GM21529 (cell line): ENCODE results near the gene SEMA4A.
"Not testable (repeated sequence)": the region's sequence is repeated elsewhere in the genome, so short reads cannot be mapped to it uniquely, and the experiment has no call there.

ENCODE experiments used
- ATAC-seq: cut with Tn5 transposase; IDR thresholded peaks from one replicate; pipeline ENCODE4 v1.9.1; 2021; ENCODE audit not compliant: unreplicated experiment

Gene SEMA4A

DNA sequence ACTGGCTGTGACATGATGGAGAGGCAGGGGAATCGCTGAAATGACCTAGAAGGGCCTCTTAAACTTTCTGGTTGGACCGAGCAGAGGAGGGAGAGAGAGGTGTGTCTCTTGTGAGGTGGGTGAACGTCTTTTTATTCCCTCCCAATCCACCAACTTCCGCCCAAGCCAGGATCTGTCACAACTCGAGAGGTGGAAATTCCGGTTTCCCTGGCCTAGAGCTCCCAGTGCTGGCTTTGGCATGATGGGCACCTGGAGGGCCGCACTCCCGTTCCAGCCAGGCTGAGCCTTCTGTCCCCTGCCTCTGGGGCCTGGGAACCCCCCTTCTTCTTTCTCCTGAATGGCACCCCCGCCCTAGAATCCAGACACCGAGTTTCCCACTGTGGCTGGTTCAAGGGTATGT, at the start of gene SEMA4A:
TSS of gene SEMA4A (plus strand) at position 224 of the 400 bp plus-strand sequence. CDS start 994 bp downstream, outside the sequence.
- ATAC-seq, result no peak

DNA sequence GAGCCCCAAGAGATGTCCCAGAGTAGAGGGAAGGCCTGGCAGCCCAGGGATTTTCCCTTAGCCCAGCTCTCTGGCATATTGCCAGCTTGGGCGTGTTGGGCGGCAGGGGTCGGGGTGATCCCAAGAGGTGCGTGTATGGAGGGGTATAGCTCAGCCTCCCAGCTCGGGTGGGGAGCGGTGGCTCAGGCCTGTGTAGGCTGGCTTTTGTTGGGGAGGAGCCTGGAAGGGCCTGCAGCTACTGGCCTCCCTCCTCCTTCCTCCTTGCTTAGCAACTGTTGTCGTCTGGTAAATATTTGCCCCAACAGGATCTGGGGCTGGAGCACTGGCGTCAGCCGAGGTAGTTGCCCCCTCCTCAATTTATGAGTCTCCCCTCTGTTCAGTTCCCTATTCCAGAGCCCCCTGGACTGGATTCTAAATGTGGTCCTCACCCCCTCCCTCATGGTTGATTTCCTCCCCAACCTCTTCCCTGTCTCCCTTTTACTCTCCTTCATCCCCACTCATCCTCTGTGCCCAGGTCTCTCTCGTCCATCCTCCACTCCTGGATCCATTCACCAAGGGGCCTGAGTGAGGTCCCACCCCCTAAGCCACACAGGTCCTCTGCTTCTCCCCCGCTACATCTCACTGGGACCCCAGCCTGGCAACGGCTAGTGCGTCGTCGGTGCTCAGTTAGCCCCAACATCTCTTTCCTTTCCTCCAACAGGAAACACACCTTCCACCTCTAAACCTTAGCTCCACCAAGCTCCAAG, 49.1 kb upstream of the SEMA4A start:
- no peak for ATAC-seq

GRCh38 chr1:156104861-156105832, 48.2 kb upstream of the SEMA4A start:
- ATAC-seq, result no peak

DNA sequence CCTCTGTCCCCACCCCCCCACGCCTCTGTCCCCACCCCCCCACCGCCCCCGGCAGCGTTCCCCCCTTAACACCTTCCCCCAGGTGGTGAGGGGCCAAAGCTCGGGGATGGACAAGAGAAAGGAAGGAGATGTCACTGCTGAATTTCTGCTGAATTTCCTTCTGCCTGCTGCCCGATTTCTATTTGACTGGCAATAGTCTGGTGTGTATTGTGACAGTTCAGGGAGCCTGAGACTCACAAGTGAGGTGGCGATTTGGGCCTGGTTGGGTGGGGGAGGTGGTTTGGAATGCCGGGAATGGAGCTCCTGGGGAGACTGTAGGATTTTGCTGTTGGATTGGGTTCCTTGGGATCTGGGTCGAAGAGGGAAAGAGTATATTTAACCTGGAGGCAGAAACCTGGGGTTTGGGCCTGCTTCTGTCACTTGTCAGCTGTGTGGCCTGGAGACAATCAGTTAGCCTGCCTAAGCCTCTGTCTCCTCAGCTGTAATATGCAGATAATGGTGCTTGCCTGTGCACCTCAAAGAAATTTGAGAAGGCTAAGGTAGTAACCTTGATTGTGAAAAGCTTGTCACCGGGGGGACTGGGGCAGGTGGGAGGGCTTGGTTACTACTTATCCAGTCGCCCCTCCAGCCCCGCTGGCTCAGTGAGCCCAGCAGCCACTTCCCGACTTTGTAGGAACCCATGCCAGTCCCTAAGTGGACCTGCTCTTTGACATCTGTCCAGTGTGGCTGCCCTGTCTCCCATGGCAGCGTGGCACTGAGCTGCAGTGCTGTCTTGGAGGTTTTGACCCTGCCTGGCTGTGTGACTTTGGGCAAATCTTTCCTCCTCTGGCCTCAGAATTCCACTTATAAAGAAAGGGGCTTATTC, 46.5 kb upstream of the SEMA4A start:
- ATAC-seq, result peak; percentile 9

- no peak for ATAC-seq
Measured at GRCh38 chr1:156108057-156108456, 45.3 kb upstream of the SEMA4A start.

DNA sequence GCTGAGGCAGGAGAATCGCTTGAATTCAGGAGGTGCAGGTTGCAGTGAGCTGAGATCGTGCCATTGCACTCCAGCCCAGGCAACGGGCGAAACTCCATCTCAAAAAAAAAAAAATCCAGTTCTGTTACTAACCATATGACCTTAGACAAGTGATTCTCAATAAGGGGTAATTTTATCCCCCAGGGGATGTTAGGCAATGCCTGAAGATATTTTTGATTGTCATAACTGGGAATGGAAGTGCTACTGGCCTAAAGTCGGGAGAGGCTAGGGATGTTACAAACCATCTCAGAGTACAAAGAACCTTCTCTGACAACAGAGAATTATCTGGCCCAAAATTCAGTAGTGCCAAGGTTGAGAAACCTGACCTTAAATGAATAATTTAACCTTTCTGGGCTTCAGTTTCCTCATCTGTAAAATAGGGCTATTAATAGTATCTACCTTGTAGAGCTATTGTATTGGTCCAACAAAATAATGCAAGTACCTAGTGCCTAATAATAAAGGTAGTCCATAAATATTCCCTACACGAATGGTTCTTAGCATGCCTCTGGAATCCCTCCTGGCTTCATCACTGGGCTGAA, 44.6 kb upstream of the SEMA4A start:
- ATAC-seq, result no peak

DNA sequence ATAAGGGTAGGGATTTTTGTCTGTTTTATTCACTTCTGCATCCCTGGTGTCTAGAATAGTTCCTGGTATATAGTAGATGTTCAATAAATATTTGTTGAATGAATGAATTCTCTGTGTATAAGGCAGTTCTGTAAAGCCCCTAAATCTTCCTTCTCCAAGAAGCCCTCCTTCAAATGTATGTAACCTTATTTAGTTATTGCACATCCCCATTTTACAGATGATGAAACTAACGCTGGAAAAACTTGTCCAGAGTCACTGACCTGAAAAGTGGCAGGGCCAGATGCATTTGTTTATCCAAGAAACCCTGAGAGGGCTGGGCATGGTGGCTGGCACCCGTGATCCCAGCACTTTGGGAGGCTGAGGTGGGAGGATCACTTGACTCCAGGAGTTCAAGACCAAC, 43.1 kb upstream of the SEMA4A start:
- no peak for ATAC-seq

GRCh38 chr1:156111355-156111962, 41.9 kb upstream of the SEMA4A start:
- no peak for ATAC-seq

DNA sequence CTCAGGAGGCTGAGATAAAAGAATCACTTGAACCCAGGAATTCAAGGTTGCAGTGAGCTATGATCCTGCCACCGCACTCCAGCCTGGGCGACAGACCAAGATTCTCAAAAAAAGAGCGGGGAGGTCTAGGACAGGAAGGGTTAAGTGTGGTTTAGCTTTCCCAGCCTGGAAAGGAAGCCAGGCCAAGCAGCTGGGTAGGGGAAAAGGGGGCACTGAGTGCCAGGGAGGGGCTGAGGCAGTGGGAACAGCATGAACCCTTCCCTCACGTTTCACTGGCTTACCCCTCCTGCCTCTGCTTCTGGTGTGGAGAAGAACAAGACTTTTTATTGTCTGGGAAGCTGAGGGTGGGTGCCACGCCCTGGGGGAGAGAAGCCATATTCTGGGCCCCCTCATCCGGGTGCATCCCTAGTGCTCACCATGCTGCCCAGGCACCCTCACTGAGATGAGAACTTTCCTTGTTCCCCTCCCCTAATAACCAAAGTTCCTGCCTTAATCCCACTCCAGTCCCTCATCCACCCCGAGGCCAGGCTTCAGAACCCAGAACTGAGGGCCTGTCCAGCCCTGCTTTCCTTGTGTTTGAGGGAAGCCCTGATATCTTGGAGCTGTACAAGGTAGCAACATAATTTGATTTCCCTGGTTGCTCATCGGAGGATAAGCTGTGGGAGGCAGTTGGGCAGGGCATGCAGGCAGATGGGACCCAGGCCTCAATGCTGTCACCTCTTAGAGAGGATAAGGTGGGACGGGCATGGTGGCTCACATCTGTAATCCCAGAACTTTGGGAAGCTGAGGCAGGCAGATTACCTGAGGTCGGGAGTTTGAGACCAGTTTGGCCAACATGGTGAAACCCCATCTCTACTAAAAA, 40.9 kb upstream of the SEMA4A start:
- no peak for ATAC-seq

GRCh38 chr1:156113282-156113950, 40.0 kb upstream of the SEMA4A start:
- ATAC-seq, result no peak

- ATAC-seq, result peak; percentile 76
Measured at GRCh38 chr1:156114101-156114918, 39.1 kb upstream of the SEMA4A start, which contains the start of gene LMNA. LMNA (plus strand) TSS chr1:156114711; CDS start chr1:156114919, 208 bp downstream.

DNA sequence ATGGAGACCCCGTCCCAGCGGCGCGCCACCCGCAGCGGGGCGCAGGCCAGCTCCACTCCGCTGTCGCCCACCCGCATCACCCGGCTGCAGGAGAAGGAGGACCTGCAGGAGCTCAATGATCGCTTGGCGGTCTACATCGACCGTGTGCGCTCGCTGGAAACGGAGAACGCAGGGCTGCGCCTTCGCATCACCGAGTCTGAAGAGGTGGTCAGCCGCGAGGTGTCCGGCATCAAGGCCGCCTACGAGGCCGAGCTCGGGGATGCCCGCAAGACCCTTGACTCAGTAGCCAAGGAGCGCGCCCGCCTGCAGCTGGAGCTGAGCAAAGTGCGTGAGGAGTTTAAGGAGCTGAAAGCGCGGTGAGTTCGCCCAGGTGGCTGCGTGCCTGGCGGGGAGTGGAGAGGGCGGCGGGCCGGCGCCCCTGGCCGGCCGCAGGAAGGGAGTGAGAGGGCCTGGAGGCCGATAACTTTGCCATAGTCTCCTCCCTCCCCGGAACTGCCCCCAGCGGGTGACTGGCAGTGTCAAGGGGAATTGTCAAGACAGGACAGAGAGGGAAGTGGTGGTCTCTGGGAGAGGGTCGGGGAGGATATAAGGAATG, 38.4 kb upstream of the SEMA4A start:
- ATAC-seq, result peak; percentile 28

DNA sequence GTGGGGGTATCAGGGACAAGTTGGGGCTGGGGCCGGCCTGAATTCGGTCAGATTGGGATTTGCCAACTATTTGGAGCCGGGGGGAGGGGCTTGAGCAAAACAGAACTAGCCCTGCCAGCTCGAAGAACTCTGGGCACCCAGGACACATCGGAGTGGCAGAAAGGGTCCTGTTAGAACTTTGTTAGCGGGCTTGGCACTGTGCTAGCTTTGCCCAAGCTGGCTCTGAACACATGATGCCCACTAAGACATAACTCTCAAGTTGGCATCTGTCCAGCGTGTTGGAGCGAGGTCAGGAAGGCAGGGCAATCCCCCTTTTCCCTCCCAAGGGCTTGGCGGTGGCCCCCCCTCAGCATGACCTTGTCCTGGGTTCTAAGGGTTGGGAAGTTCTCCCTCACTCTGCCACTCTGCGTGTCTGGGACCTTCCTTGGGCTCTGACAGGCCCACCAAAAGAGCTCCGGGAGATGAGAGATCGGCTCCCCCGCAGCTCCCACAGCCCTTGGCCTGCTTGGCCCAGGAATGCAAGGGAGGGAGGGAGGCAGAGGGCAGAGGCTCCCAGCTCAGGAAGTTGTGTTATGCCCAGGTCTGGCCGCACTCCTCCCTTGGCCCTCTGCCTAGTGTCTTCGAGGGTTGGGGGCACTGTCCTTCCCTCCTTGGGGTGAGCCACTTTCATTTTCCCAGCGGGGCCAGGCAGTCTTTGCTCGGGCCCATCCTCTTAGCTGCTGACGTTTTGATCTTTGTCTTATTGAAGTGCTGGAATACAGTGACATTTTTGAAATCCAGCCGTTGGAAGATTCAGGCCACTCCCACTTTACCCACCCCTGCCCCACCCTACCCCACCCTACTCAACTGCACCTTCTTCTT, 37.6 kb upstream of the SEMA4A start:
- no peak for ATAC-seq

DNA sequence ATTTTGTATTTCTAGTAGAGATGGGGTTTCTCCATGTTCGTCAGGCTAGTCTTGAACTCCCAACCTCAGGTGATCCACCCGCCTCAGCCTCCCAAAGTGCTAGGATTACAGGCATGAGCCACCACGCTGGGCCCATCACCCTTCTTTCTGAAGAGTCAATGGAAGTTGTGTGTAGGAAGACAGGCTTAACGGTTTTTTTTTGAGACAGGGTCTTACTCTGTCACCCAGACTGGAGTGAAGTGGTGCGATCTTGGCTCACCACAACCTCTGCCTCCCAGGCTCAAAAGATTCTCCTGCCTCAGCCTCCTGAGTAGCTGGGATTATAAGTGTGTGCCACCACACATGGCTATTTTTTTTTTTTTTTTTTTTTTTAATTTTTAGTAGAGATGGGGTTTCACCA, 36.7 kb upstream of the SEMA4A start:
- not testable (repeated sequence) for ATAC-seq

GRCh38 chr1:156117414-156118176, 35.8 kb upstream of the SEMA4A start:
- no peak for ATAC-seq
